Panc1 (cell line): ENCODE measurements around the gene FAM13B. TPM values are rescaled to one million over a fixed set of nuclear protein-coding genes. Genes with fewer than 3 reads are reported as not detected.
"Not testable (repeated sequence)": the region's sequence is repeated elsewhere in the genome, so short reads cannot be mapped to it uniquely, and the experiment has no call there.

Experiments used
- ATAC-seq: fragments of 200-7000 bp; cut with Tn5 transposase; 2 replicates; pipeline ENCODE4 v1.9.1; 2020; ENCODE audit warnings: mild to moderate bottlenecking, moderate library complexity
- BruUV-seq: library from RNA; stranded (reverse); fragments of 400-500 nt; replicated peaks from 2 replicates; lab custom pipeline; 2021; lab: Mats Ljungman, UMichigan
- CTCF ChIA-PET: fragments of 300-600 bp; sonication (Branson Sonifier 250); formaldehyde crosslinking; loops from one replicate; lab custom pipeline; 2022; ENCODE audit warnings: antibody characterized with exemption; lab: Charles Lee
- POLR2A ChIA-PET: fragments of 300-600 bp; sonication (Branson Sonifier 250); formaldehyde crosslinking; loops from one replicate; lab custom pipeline; 2022; ENCODE audit warnings: antibody characterized with exemption; lab: Charles Lee
- DNase-seq: peaks from one replicate; pipeline ENCODE4 v3.0.0-alpha.2; 2010; ENCODE audit warnings: low read depth, low spot score
- H3K27ac ChIP-seq: 2 replicates; pipeline ENCODE4 v1.5.1; 2011; ENCODE audit warnings: mild to moderate bottlenecking, low read length, inconsistent platforms
- H3K27me3 ChIP-seq: fragments of 200-500 bp; sonication (Bioruptor generic); 2 replicates; pipeline ENCODE4 v1.6.0; 2014; ENCODE audit warnings: low read length, inconsistent platforms; ENCODE audit not compliant: control insufficient read depth, insufficient read depth
- H3K36me3 ChIP-seq: fragments of 200-500 bp; sonication (Bioruptor generic); 2 replicates; pipeline ENCODE4 v1.5.1; 2014; ENCODE audit warnings: inconsistent platforms, mild to moderate bottlenecking, low read length, moderate library complexity; ENCODE audit not compliant: control insufficient read depth, insufficient read depth
- H3K4me1 ChIP-seq: 2 replicates; pipeline ENCODE4 v1.5.1; 2011; ENCODE audit warnings: inconsistent platforms, mild to moderate bottlenecking, low read length, moderate library complexity; ENCODE audit not compliant: control insufficient read depth, insufficient read depth
- H3K4me3 ChIP-seq, 2 experiments: 2 replicates each; pipeline ENCODE4 v1.5.1; 2011 to 2012; ENCODE audit warnings: low read depth in 2 of 2, low read length in 2 of 2, mild to moderate bottlenecking in 2 of 2, inconsistent platforms in 1 of 2, moderate library complexity in 1 of 2
- H3K9me3 ChIP-seq: fragments of 200-500 bp; sonication (Bioruptor generic); 2 replicates; pipeline ENCODE4 v1.5.1; 2014; ENCODE audit warnings: low read depth, mild to moderate bottlenecking, inconsistent platforms, low read length, moderate library complexity; ENCODE audit not compliant: control insufficient read depth, insufficient read depth
- CTCF ChIP-seq: fragments of 450-650 bp; IDR thresholded peaks from 2 replicates; pipeline ENCODE4 v1.5.1; 2017; ENCODE audit warnings: mild to moderate bottlenecking
- POLR2AphosphoS5 ChIP-seq: IDR thresholded peaks from 2 replicates; pipeline ENCODE4 v1.6.1; 2012; ENCODE audit warnings: mild to moderate bottlenecking, low read depth, low read length, moderate library complexity
- REST ChIP-seq, 2 experiments: IDR thresholded peaks; 2 replicates each; pipeline ENCODE4 v1.6.1; 2011 to 2012; ENCODE audit warnings: low read depth in 2 of 2, control low read depth in 1 of 2, low read length in 1 of 2, mild to moderate bottlenecking in 1 of 2, moderate library complexity in 1 of 2; ENCODE audit not compliant: insufficient read depth in 1 of 2
- SIN3A ChIP-seq: IDR thresholded peaks from 2 replicates; pipeline ENCODE4 v1.6.1; 2012; ENCODE audit warnings: low read depth, mild to moderate bottlenecking, low read length, moderate library complexity, borderline replicate concordance; ENCODE audit not compliant: insufficient read depth
- TCF7L2 ChIP-seq: IDR thresholded peaks from 2 replicates; pipeline ENCODE4 v1.6.1; 2011; ENCODE audit warnings: mild to moderate bottlenecking, low read depth, low read length, inconsistent platforms
- in situ Hi-C: cut with HindIII; loops from 2 replicates; pipeline ENCODE4 v1.10.0; 2016; ENCODE audit warnings: low sequenced_read_pairs, low pct_unique_long_range_greater_than_20kb
- intact Hi-C: fragments of 100-400 bp; cut with micrococcal nuclease; formaldehyde crosslinking; loops from one replicate; pipeline ENCODE4 v1.10.0; 2022; ENCODE audit not compliant: unreplicated experiment
- total RNA-seq: library from RNA; stranded (reverse); gene quantifications from one replicate; pipeline ENCODE4 v1.2.1, GENCODE V29; 2021; ENCODE audit not compliant: unreplicated experiment

FAM13B gene
- total RNA-seq, 1 experiment from 2014 or later, result 34.9 TPM

- peaks cover 20% of the 10 kb centered on the region for H3K4me1 ChIP-seq
- H3K36me3 ChIP-seq, H3K27ac ChIP-seq, intact Hi-C loops, H3K9me3 ChIP-seq, H3K4me3 ChIP-seq, ATAC-seq, BruUV-seq, H3K27me3 ChIP-seq, DNase-seq, in situ Hi-C loops, POLR2A ChIA-PET: not testable (repeated sequence)
- CTCF ChIA-PET, result interaction anchor here (0.5 kb wide), 1 partner anchor 40 kb away, joined by 9 read pairs; no protein-coding TSS in a partner anchor
Observed at GRCh38 chr5:138026793-138027192, 6.1 kb downstream of the FAM13B start.

GRCh38 chr5:138025285-138025684 is 7.6 kb downstream of the FAM13B start:
- intact Hi-C loops (no loop called here), in situ Hi-C loops (no loop called here)
- ChIA-PET POLR2A (no interaction called here), CTCF (interaction anchor here (0.7 kb wide), 1 partner anchor 108 kb away, joined by 4 read pairs; no protein-coding TSS in a partner anchor)
- Histone ChIP-seq H3K27ac (no peak overlapping the region), H3K27me3 (no peaks in the 10 kb centered on the region), H3K4me1 (peaks cover 6% of the 10 kb centered on the region), H3K9me3 (no peaks in the 10 kb centered on the region), H3K4me3 (no peak overlapping the region), H3K36me3 (peaks cover 4% of the 10 kb centered on the region; the same call in 1 of the 2 replicates)
- no TSS peak for BruUV-seq
- no peak for ATAC-seq
- no peak for DNase-seq
- TF ChIP-seq SIN3A, result no peak
- no peak for TF ChIP-seq POLR2AphosphoS5
- TF ChIP-seq TCF7L2, result no peak
- no peak for TF ChIP-seq CTCF
- TF ChIP-seq REST (IDR thresholded peaks at IDR 0.05; ENCODE audit: insufficient read depth in 1 of 2, low read depth in 2 of 2, low read length in 1 of 2), result no peak

GRCh38 chr5:138024117-138024516 is 8.8 kb downstream of the FAM13B start:
- in situ Hi-C loops (no loop called here), intact Hi-C loops (no loop called here)
- ChIA-PET CTCF (no interaction called here), POLR2A (no interaction called here)
- Histone ChIP-seq H3K27ac (no peak overlapping the region), H3K4me1 (no peaks in the 10 kb centered on the region), H3K4me3 (no peak overlapping the region), H3K27me3 (no peaks in the 10 kb centered on the region), H3K9me3 (no peaks in the 10 kb centered on the region), H3K36me3 (peaks cover 4% of the 10 kb centered on the region; the same call in 1 of the 2 replicates)
- ATAC-seq, result no peak
- no TSS peak for BruUV-seq
- no peak for DNase-seq
- no peak for TF ChIP-seq CTCF
- TF ChIP-seq POLR2AphosphoS5, result no peak
